Bronchial epithelial cell (primary cell): ENCODE data around the gene DIAPH3. TPM values are rescaled to one million over a fixed set of nuclear protein-coding genes. Genes with fewer than 3 reads are reported as not detected.

Experiments
- DNase-seq: peaks from one replicate; pipeline ENCODE4 v3.0.0-alpha.2; 2010; ENCODE audit warnings: low read depth
- FAIRE-seq: peaks from 2 replicates; lab custom pipeline; 2011; peaks lifted over from hg19 to GRCh38; lab: Jason Lieb, UNC
- H3K27me3 ChIP-seq: 2 replicates; pipeline ENCODE4 v1.5.1; 2011; ENCODE audit warnings: low read length; ENCODE audit not compliant: control insufficient read depth, insufficient read depth
- H3K36me3 ChIP-seq: 2 replicates; pipeline ENCODE4 v1.5.1; 2011; ENCODE audit warnings: low read length; ENCODE audit not compliant: control insufficient read depth, insufficient read depth
- H3K4me3 ChIP-seq: 2 replicates; pipeline ENCODE4 v1.5.1; 2011; ENCODE audit warnings: mild to moderate bottlenecking, low read depth, low read length, control low read depth
- CTCF ChIP-seq: IDR thresholded peaks from 2 replicates; pipeline ENCODE4 v1.5.1; 2011; ENCODE audit warnings: mild to moderate bottlenecking, moderate library complexity, low read length, control low read depth, inconsistent platforms; ENCODE audit not compliant: insufficient read depth, severe bottlenecking
- total RNA-seq: library from RNA; depleted of rRNA; stranded (reverse); fragments of >200 nt; gene quantifications from 2 replicates; pipeline ENCODE4 v1.2.1, GENCODE V29; 2014

The DIAPH3 gene
- total RNA-seq, 1 donor from 2014 or later: 0.26 TPM

DNA sequence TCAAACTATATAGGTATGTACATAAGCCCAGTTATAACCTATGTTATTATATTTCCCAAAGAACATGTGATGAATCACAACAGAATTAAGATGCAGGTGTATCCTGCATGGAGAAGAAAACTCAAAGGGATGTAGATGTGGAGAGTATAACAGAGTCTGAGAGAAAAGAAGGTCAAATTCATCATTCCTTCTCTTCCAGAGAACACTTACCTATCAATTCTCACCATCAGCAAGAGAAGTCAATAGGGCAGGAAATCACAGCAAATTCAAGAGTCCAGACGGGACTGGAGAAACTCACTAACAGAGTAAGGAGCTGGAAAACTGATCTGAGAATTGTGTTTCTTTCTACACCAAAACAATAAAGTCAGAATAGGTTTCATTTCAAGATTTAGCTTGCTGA is 28.4 kb downstream of the DIAPH3 start:
- no peaks in the 10 kb centered on the region for H3K36me3 ChIP-seq
- FAIRE-seq (no peak), DNase-seq (no peak)
- H3K4me3 ChIP-seq: no peak overlapping the region
- TF ChIP-seq CTCF: no peak
- no peaks in the 10 kb centered on the region for H3K27me3 ChIP-seq

- no peak for FAIRE-seq
- no peak for TF ChIP-seq CTCF
- Histone ChIP-seq H3K27me3 (no peaks in the 10 kb centered on the region), H3K36me3 (no peaks in the 10 kb centered on the region), H3K4me3 (no peak overlapping the region)
- no peak for DNase-seq
These were observed 29.4 kb downstream of the DIAPH3 start for GRCh38 chr13:60134376-60134775.

DNA sequence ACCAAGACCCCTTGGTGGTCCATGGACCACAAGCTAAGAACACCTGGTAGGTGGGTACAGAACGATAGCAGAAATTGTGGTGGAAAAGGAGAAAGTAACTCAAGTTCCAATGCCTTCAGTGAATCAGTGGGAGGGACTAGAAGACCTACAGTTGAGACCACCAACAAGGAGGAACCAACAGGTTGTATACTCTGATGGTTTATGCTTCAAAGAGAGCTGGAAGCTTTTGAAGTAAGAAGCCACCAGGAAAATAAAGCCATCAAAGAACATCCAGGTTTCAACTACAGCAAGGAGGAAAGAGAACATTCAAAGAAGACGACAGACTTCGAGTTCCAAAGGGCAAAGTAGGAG is 42.4 kb downstream of the DIAPH3 start:
- DNase-seq (no peak), FAIRE-seq (no peak)
- Histone ChIP-seq H3K27me3 (no peaks in the 10 kb centered on the region), H3K4me3 (no peak overlapping the region), H3K36me3 (no peaks in the 10 kb centered on the region)
- TF ChIP-seq CTCF: no peak

GRCh38 chr13:60120617-60121336 is 43.0 kb downstream of the DIAPH3 start:
- DNase-seq: no peak
- FAIRE-seq: no peak
- TF ChIP-seq CTCF: no peak
- H3K36me3 ChIP-seq: no peaks in the 10 kb centered on the region
- H3K4me3 ChIP-seq: no peak overlapping the region
- no peaks in the 10 kb centered on the region for H3K27me3 ChIP-seq

GRCh38 chr13:60118696-60119400 is 44.9 kb downstream of the DIAPH3 start:
- H3K27me3 ChIP-seq: no peaks in the 10 kb centered on the region

More at GRCh38 chr13:60118696-60119400, 44.9 kb downstream of the DIAPH3 start:
- no peaks in the 10 kb centered on the region for H3K36me3 ChIP-seq
- no peak for DNase-seq
- no peak overlapping the region for H3K4me3 ChIP-seq
- TF ChIP-seq CTCF: no peak
- no peak for FAIRE-seq
